Raji (cell line): ENCODE data around the gene TEX30.

Source experiments
- POLR2A ChIP-seq: IDR thresholded peaks from 2 replicates; pipeline ENCODE4 v1.6.1; 2011; ENCODE audit warnings: low read depth, low read length, control low read depth; ENCODE audit not compliant: insufficient read depth

The TEX30 gene

GRCh38 chr13:102763741-102764140 is 9.8 kb downstream of the TEX30 start:
- no peak for TF ChIP-seq POLR2A

DNA sequence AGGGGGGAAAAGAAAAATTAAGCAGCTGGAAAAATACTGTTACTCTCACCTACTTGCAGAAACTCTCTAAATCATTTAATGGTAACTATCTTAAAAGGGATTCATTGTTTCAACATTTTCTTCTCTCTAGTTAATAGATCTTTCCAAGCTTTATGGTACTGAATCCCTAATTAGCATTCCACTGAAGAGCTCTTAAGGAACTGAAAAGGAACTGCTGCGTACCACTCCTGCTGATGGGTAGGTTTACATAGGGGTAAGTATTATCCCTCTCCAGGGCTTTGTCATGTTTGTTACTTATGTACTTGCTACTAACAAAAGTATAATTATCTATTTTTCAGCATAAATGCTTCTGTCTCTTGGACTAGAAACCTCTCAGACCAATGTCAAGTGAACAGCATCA is 12.5 kb downstream of the TEX30 start:
- TF ChIP-seq POLR2A: no peak

DNA sequence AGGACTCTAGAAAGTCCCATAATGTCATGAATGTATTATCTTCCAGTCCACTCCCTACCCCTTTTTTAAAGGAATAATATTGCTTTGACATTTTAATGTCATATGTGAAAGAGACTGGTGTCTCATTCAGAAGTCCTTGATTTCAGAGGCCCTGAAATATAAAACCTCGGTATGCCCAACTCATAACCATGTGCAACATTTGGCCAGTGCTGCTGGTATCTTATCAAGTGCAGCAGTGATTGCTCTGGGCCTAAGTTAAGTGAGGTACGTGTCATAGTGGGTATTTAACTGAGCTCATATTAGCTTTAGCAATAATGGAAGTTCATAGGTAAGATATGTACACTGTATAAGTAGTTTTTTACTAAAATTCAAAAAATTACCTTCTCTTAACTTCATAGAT is 14.7 kb downstream of the TEX30 start:
- no peak for TF ChIP-seq POLR2A

DNA sequence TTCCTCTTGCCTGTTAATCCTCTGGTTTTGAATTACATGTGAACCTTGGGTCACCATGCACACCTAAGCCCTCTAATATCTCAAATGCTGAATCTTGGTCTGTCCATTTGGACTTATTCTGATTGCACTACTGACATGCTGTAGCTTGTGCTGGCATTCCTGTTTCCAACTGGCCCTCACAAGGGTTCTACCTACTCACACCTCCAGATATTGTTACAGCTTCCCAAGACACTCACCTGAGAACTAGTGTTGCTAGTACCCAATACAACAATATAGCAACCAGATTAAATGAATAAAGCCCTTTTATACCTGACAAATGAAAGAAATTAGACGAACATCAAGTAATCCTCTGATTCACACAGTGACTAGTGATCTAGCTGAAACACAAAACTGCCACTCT is 16.6 kb downstream of the TEX30 start:
- TF ChIP-seq POLR2A: no peak

DNA sequence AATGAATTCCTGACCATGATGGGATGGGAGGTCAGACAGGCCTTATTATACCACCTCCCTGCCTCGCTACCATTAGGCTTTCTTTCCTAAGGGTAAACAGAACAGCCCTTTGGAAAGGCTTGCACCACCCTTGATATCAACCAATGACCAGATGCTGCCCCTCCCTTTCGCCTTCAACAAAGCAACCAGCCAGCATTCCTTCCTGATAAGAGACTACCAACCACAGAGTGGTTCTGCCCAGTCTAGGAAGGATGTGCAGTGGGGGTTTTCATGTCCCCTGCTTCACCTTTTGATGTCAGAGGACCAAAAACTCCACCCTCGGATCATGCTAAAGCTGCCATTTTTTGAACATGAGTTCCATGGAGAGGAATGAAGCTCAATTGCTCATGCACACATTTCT is 21.7 kb downstream of the TEX30 start:
- no peak for TF ChIP-seq POLR2A

GRCh38 chr13:102742506-102742905 is 31.1 kb downstream of the TEX30 start:
- TF ChIP-seq POLR2A: no peak

- TF ChIP-seq POLR2A: no peak
These were observed 31.5 kb downstream of the TEX30 start for GRCh38 chr13:102742101-102742500.

DNA sequence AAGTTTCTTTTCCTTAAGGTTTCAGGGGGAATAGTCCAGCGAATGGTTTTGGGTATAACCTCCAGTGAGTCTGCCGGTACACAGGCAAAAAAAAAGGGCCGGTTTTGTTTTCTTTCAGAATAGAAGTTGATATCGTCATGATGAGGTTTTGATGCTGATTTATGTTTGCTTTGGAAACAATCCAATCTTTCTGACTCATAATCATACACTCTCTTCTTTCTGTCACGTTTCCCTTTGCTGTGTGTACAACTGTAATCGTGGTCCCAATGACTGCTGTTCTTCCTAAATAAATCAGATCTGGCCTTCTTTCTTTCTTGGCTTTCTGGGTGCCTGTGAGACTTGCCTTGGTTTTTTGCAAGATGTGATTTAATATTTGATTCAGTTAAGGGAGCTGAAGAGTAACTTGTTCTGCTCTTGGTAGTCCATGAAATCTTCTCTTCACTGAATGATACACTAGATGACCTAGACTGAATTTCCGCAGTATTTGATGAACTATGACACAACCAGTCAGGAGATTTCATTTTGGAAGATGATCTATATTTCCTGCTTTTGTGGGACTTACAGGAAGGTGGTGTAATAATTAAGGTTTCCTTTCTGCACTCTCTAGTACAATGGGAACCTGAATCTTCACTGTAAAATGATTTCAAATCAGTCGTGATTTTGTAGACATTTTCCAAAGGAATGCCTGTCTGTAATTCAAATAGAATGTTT is 43.9 kb downstream of the TEX30 start:
- no peak for TF ChIP-seq POLR2A

DNA sequence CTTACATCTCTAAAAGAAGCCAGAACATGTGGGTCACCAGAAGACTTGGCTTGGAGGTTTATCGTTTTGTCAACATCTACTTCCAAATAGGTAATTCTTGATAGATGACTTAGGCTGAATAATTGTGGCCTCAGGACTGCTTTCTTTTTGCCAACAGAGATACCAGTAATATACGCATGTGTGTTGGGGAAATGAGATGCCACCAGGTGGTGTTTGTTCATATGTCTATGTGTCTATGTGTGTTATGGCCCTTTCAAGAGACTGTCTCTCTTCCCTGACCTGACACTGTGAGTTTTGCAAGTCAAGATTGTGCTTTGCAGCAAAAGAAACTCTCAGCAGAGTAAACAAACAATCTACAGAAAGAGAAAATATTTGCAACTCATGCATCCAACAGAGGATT is 47.2 kb downstream of the TEX30 start:
- TF ChIP-seq POLR2A: no peak

DNA sequence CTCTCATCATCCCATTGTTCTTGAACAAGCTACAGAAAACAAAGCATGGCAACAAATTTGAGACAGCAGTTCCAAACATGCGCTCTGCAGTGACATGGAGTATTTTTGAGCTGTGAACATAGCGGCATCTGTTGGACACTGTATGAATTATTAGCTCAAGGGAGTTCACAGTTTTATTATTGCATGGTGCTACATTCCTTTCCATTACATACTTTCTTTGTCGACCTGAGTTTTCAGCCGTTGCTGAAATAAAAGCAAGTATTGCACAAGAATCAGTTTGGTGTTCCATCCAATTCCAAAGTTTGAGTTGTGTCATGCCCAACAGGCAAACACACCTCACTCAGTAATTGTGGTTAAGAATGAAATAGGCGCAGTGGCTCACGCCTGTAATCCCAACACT is 48.7 kb downstream of the TEX30 start:
- TF ChIP-seq POLR2A: no peak

GRCh38 chr13:102721800-102722231 is 51.8 kb downstream of the TEX30 start:
- TF ChIP-seq POLR2A: no peak

- no peak for TF ChIP-seq POLR2A
These were observed 54.8 kb downstream of the TEX30 start for GRCh38 chr13:102718746-102719145.
